Smooth muscle cell (in vitro differentiated cells): ENCODE results near the gene CEP131. TPM values are rescaled to one million over a fixed set of nuclear protein-coding genes. Genes with fewer than 3 reads are reported as not detected.

ENCODE experiments used
- DNase-seq: peaks from one replicate; lab custom pipeline; 2025; ENCODE audit not compliant: unreplicated experiment; lab: John Stamatoyannopoulos, UW
- H2AFZ ChIP-seq: fragments of 200-600 bp; sonication (generic); 2 replicates; pipeline ENCODE4 v1.6.0; 2016; ENCODE audit warnings: antibody characterized with exemption, low read depth, mild to moderate bottlenecking
- H3F3A ChIP-seq: fragments of 200-600 bp; sonication (generic); 2 replicates; pipeline ENCODE4 v1.6.0; 2017; ENCODE audit warnings: antibody characterized with exemption, low read depth
- H3K27ac ChIP-seq: fragments of 200-600 bp; sonication (generic); 2 replicates; pipeline ENCODE4 v1.5.1; 2016; ENCODE audit warnings: low read depth, mild to moderate bottlenecking
- H3K27me3 ChIP-seq: fragments of 200-600 bp; sonication (generic); 2 replicates; pipeline ENCODE4 v1.6.1; 2016; ENCODE audit warnings: low read depth, mild to moderate bottlenecking
- H3K36me3 ChIP-seq: fragments of 200-600 bp; sonication (generic); 2 replicates; pipeline ENCODE4 v1.5.1; 2016; ENCODE audit warnings: low read depth
- H3K4me1 ChIP-seq: fragments of 200-600 bp; sonication (generic); 2 replicates; pipeline ENCODE4 v1.5.1; 2016; ENCODE audit warnings: low read depth
- H3K4me2 ChIP-seq: fragments of 200-600 bp; sonication (generic); 2 replicates; pipeline ENCODE4 v1.6.0; 2016; ENCODE audit warnings: mild to moderate bottlenecking
- H3K4me3 ChIP-seq: fragments of 200-600 bp; sonication (generic); 2 replicates; pipeline ENCODE4 v1.5.1; 2016; ENCODE audit warnings: mild to moderate bottlenecking
- H3K79me2 ChIP-seq: fragments of 200-600 bp; sonication (generic); 2 replicates; pipeline ENCODE4 v1.6.0; 2016; ENCODE audit warnings: low read depth, mild to moderate bottlenecking
- H3K9ac ChIP-seq: fragments of 200-600 bp; sonication (generic); 2 replicates; pipeline ENCODE4 v1.6.0; 2016; ENCODE audit warnings: low read depth
- H3K9me3 ChIP-seq: fragments of 200-600 bp; sonication (generic); replicated peaks from 2 replicates; pipeline ENCODE4 v1.5.1; 2016; ENCODE audit warnings: low read depth
- H4K20me1 ChIP-seq: fragments of 200-600 bp; sonication (generic); 2 replicates; pipeline ENCODE4 v1.6.0; 2016; ENCODE audit warnings: low read depth
- WGBS: methylation state at CpG from one replicate; pipeline ENCODE4 v1.1.7; 2016; ENCODE audit warnings: low lambda C conversion rate; 5-methylcytosine and 5-hydroxymethylcytosine counted together
- polyA plus RNA-seq: library from polyadenylated mRNA; unstranded; fragments of >200 nt; fragmentation: Nextera tagmentation; extraction: Ambion mirVana; gene quantifications from 2 replicates; pipeline ENCODE4 v1.2.1, GENCODE V29; 2016
- total RNA-seq: library from RNA; depleted of rRNA; stranded (reverse); fragments of >200 nt; gene quantifications from 2 replicates; pipeline ENCODE4 v1.2.3, GENCODE V29; 2014
- TF ChIP-seq, protein P1 (sequence below): fragments of 200-600 bp; sonication (generic); IDR thresholded peaks from 2 replicates; pipeline ENCODE4 v1.5.1; 2017; ENCODE audit warnings: borderline replicate concordance, mild to moderate bottlenecking, antibody characterized with exemption; ENCODE audit not compliant: insufficient read depth, poor library complexity, severe bottlenecking

Gene CEP131
- total and polyA plus RNA-seq, 2 experiments from 2014 or later: 3.0 to 13.4 TPM

DNA sequence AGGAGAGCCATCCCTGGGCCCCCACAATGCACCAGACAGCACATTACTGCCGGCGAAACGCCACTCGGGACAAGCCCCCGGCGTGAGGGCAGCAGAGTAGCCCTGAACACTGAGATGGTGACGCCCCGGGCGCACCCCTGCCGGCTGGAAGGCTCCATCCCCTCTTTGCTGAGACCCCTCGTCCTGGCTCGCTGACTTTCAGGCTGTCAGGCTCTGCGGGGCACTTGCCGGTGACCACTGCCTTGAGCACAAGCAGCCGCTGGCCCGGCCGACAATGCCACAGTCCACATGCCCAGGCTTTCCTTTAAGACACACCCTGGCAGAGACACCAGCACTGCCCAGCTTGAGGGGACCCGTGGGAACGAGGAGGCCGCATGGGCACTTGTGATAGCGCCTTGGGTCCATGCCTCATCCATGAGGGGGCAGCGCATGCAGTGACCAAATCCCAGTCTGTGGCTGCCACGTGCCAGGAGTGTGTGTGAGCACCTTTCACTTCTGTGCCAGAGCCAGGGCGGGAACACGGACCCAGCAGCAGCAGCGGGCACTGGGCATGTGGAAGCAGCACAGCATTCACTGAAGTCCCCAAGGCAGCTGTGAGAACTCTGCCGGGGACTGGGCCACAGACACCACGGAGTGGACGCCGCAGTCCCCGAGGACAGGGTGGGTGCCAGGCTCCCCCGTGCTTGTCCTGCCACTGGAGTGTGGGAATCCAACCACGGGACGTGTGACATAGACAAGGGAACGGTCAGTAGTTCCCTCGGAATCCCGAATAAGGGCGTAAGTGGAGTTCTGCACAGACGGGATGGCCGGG is 40.8 kb upstream of the CEP131 start:
- H3K79me2 ChIP-seq: no peaks in the 10 kb centered on the region
- no peak overlapping the region for H3K27ac ChIP-seq
- TF ChIP-seq, protein P1, sequence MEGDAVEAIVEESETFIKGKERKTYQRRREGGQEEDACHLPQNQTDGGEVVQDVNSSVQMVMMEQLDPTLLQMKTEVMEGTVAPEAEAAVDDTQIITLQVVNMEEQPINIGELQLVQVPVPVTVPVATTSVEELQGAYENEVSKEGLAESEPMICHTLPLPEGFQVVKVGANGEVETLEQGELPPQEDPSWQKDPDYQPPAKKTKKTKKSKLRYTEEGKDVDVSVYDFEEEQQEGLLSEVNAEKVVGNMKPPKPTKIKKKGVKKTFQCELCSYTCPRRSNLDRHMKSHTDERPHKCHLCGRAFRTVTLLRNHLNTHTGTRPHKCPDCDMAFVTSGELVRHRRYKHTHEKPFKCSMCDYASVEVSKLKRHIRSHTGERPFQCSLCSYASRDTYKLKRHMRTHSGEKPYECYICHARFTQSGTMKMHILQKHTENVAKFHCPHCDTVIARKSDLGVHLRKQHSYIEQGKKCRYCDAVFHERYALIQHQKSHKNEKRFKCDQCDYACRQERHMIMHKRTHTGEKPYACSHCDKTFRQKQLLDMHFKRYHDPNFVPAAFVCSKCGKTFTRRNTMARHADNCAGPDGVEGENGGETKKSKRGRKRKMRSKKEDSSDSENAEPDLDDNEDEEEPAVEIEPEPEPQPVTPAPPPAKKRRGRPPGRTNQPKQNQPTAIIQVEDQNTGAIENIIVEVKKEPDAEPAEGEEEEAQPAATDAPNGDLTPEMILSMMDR: no peak
- H4K20me1 ChIP-seq: peaks cover 16% of the 10 kb centered on the region
- no peak for DNase-seq
- no peak overlapping the region for H3K4me2 ChIP-seq
- H3K27me3 ChIP-seq: no peaks in the 10 kb centered on the region
- no peak overlapping the region for H2AFZ ChIP-seq
- H3K9ac ChIP-seq: no peak overlapping the region
- no peak overlapping the region for H3K4me3 ChIP-seq
- H3F3A ChIP-seq: no peaks in the 10 kb centered on the region
- H3K4me1 ChIP-seq: no peaks in the 10 kb centered on the region
- H3K9me3 ChIP-seq: no peaks in the 10 kb centered on the region
- WGBS: 97% methylated on average over 40 of the region's 40 CpGs
- H3K36me3 ChIP-seq: no peaks in the 10 kb centered on the region

DNA sequence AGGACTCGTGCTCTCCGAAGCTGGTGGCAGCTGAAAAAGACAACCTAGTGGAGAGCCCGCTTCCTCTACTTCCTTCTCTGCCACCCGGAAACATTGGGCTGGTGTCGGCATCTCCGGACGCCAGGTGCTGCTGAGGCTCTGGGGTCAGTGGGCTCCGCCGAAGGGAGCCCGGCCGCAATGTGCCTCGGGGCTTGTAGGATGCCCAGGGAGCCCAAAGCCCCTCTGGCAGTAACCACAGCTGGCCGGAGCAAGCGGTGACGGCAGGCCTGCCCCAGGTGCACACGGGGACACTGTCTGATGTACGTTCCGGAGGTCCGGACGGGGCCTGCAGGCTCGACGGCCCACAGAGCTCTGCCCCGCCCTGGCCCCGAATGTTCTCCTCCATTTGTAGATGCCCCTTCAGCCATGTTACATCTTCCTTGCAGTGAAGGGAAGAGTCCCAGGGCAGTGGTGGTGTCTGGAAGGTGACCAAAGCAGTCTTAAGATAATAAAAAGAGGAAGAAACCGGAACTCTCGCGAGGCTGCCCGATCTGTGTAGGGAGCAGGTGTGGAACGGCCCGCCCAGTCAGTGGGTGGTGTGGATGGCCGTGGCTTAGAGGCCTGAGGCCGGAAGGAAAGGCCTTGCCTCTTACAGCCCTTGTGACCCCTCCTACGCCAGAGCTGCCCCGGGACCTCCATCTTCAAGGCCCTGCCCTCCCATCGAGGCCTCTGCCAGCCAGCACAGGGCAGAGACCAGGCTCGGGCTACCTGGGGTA is 39.0 kb upstream of the CEP131 start:
- H4K20me1 ChIP-seq: peaks cover 3% of the 10 kb centered on the region
- H3K4me1 ChIP-seq: no peaks in the 10 kb centered on the region
- no peaks in the 10 kb centered on the region for H3K79me2 ChIP-seq
- H3K27me3 ChIP-seq: no peaks in the 10 kb centered on the region
- no peak overlapping the region for H3K4me2 ChIP-seq
- no peak overlapping the region for H3K9ac ChIP-seq
- TF ChIP-seq, protein P1: no peak
- no peaks in the 10 kb centered on the region for H3K9me3 ChIP-seq
- 97% methylated on average over 36 of the region's 36 CpGs for WGBS
- H3K4me3 ChIP-seq: no peak overlapping the region
- no peak overlapping the region for H3K27ac ChIP-seq
- no peak overlapping the region for H2AFZ ChIP-seq
- no peaks in the 10 kb centered on the region for H3K36me3 ChIP-seq
- H3F3A ChIP-seq: no peaks in the 10 kb centered on the region
- no peak for DNase-seq

DNA sequence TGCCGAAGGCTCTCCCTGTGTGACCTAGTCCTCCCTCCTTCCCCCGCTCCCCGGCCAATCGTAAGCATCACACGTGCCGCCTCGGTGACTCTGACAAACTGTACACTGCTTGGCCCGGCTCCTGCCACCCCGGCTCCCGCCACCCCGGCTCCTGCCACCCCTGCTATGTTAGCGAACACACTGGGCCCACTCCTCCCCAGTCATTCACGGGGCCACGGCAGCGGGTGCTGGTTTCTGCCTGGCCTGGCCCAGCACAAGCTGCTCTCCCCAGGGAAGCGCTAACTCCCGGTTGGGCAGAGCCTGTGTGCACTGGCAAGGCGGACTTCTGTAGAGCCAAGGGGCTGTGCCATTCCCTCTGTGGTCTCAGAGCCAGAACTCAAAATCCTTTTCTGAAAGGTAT is 38.3 kb upstream of the CEP131 start:
- TF ChIP-seq, protein P1: no peak
- H3K9ac ChIP-seq: no peak overlapping the region
- H3K9me3 ChIP-seq: no peaks in the 10 kb centered on the region
- H2AFZ ChIP-seq: no peak overlapping the region
- H3K36me3 ChIP-seq: no peaks in the 10 kb centered on the region
- 96% methylated on average over 12 of the region's 18 CpGs for WGBS
- H3F3A ChIP-seq: no peaks in the 10 kb centered on the region
- H3K27ac ChIP-seq: no peak overlapping the region
- no peaks in the 10 kb centered on the region for H4K20me1 ChIP-seq
- no peaks in the 10 kb centered on the region for H3K4me1 ChIP-seq
- no peaks in the 10 kb centered on the region for H3K79me2 ChIP-seq
- H3K4me2 ChIP-seq: no peak overlapping the region
- H3K27me3 ChIP-seq: no peaks in the 10 kb centered on the region
- no peak for DNase-seq
- H3K4me3 ChIP-seq: no peak overlapping the region
